Thoracic aorta (tissue), 2 donors: ENCODE data around the gene FAM131C. TPM values are rescaled to one million over a fixed set of nuclear protein-coding genes. Genes with fewer than 3 reads are reported as not detected.

Experiments used
- ATAC-seq: fragments of 150-250 bp; one replicate; pipeline ENCODE4 v1.8.0; 2017; ENCODE audit warnings: low read depth; ENCODE audit not compliant: insufficient number of reproducible peaks, low FRiP score
- DNase-seq: peaks from one replicate; pipeline ENCODE4 v3.0.0-alpha.2; 2020; ENCODE audit warnings: low spot score
- H3K27ac ChIP-seq, 2 donors: fragments of 200-600 bp; sonication (generic); 1 replicate in 1 of 2; 2 replicates in 1 of 2; pipeline ENCODE4 v1.5.1; 2016; ENCODE audit warnings: mild to moderate bottlenecking in 2 of 2, moderate library complexity in 2 of 2
- H3K27me3 ChIP-seq: fragments of 200-600 bp; sonication (generic); replicated peaks from 2 replicates; pipeline ENCODE4 v1.6.0; 2016; ENCODE audit warnings: mild to moderate bottlenecking; ENCODE audit not compliant: insufficient read depth
- H3K36me3 ChIP-seq: fragments of 200-600 bp; sonication (generic); one replicate; pipeline ENCODE4 v1.5.1; 2016
- H3K4me1 ChIP-seq, 2 donors: fragments of 200-600 bp; sonication (generic); 1 replicate in 1 of 2; 2 replicates in 1 of 2; pipeline versions ENCODE4 v1.5.1 to v1.6.0; 2016; ENCODE audit warnings: low read depth in 2 of 2, mild to moderate bottlenecking in 1 of 2; ENCODE audit not compliant: control insufficient read depth in 1 of 2
- H3K4me3 ChIP-seq: fragments of 200-600 bp; sonication (generic); 2 replicates; pipeline ENCODE4 v1.5.1; 2016; ENCODE audit warnings: mild to moderate bottlenecking
- H3K9me3 ChIP-seq: fragments of 200-600 bp; sonication (generic); 2 replicates; pipeline ENCODE4 v1.5.1; 2016
- total RNA-seq, 2 donors: library from RNA; depleted of rRNA; stranded (reverse); fragments of >200 nt; gene quantifications; one replicate each; pipeline versions ENCODE4 v1.1.0 to v1.2.3, GENCODE V29; 2016
- TF ChIP-seq, protein P1 (sequence below): fragments of 200-600 bp; sonication (generic); IDR thresholded peaks from one replicate; pipeline ENCODE4 v1.5.1; 2019; ENCODE audit warnings: antibody characterized with exemption

The FAM131C gene
- total RNA-seq, 2 donors from 2014 or later, result not detected

DNA sequence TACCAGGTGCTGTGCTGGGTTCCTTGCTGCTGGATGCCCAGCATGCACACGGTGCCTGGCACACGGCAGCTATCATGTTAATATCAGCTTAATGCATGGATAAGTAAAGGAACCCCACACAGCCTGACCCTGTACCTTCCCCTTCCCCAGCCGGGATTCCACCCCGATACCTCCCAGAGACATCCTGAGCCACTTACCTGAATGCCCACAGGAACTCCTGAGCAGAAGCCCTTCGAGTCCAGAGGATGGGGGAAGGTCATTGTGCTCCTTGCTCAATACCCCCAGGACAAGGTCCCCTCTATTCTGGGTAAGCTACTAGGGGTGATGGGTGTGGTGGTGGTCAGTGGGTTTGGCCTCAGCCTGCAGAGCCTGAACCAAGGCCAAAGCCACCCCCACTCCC, 1.4 kb downstream of the FAM131C start:
- TF ChIP-seq, protein P1, sequence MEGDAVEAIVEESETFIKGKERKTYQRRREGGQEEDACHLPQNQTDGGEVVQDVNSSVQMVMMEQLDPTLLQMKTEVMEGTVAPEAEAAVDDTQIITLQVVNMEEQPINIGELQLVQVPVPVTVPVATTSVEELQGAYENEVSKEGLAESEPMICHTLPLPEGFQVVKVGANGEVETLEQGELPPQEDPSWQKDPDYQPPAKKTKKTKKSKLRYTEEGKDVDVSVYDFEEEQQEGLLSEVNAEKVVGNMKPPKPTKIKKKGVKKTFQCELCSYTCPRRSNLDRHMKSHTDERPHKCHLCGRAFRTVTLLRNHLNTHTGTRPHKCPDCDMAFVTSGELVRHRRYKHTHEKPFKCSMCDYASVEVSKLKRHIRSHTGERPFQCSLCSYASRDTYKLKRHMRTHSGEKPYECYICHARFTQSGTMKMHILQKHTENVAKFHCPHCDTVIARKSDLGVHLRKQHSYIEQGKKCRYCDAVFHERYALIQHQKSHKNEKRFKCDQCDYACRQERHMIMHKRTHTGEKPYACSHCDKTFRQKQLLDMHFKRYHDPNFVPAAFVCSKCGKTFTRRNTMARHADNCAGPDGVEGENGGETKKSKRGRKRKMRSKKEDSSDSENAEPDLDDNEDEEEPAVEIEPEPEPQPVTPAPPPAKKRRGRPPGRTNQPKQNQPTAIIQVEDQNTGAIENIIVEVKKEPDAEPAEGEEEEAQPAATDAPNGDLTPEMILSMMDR, result no peak
- Histone ChIP-seq H3K36me3 (no peaks in the 10 kb centered on the region), H3K4me1 (peaks cover 10 to 49% of the 10 kb centered on the region in 2 donors), H3K27me3 (no peaks in the 10 kb centered on the region), H3K27ac (no peak overlapping the region), H3K4me3 (no peak overlapping the region), H3K9me3 (no peaks in the 10 kb centered on the region)
- no peak for ATAC-seq
- no peak for DNase-seq

DNA sequence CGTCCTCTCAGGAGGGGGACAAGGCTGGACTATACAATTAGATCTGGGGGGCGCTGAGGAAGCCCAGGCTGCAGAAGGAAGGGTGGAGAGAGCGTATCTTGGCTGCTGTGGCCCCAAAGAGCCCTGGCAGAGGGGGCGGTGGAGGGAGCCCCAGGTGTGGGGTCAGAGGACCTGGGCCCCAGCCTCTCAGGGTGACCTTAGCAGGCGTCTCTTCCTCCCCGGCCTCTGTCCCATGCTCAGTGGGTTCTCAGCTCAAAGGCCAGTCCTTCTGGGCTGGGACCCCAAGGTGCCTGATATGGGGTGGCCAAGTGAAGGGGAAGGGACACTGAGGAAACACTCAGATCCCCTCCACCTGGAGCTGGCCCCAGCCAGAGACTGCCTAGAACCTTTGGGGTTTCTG, 1.8 kb downstream of the FAM131C start:
- H3K4me3 ChIP-seq, result no peak overlapping the region
- H3K36me3 ChIP-seq, result no peaks in the 10 kb centered on the region
- TF ChIP-seq, protein P1, result no peak
- no peak overlapping the region for H3K27ac ChIP-seq
- ATAC-seq, result no peak
- DNase-seq, result no peak
- H3K9me3 ChIP-seq, result no peaks in the 10 kb centered on the region
- H3K27me3 ChIP-seq, result no peaks in the 10 kb centered on the region
- H3K4me1 ChIP-seq, result peaks cover 10 to 49% of the 10 kb centered on the region in 2 donors

DNA sequence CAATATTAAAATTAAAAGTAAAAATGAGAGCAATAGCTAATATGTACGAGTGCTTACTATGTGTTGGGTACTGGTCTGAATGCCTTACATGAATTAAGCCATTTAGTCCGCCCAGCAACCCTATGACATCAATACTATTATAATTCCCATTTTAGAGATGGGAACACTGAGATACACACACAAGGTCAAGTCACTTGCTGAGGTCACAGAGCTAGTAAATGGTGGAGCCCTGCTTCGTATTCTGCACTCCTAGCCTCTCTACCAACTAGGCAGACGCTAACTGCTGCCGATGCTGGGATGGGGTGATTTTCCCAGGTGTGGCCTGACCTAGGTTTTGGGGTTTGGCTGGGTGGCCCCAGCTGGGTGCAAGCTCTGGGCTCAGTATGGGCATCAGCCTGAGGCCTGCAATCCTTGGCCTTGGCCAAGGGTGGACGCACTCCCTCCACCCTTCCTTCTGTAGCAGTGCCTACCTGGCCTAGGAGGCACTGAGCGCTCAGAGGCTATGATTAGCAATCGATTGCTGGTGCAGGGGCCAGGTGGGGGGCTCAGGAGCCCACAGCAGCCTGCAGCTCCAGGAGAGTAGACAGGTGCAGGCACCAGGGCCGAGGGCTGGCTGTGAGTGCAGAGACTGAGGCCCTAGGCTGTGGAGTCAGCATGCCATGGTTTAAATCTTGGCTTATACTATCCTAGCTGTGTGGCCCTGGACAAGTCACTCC, 2.7 kb downstream of the FAM131C start:
- no peaks in the 10 kb centered on the region for H3K9me3 ChIP-seq
- no peaks in the 10 kb centered on the region for H3K27me3 ChIP-seq
- TF ChIP-seq, protein P1, result no peak
- ATAC-seq (no peak), DNase-seq (no peak)
- H3K27ac ChIP-seq, result no peak overlapping the region
- H3K36me3 ChIP-seq, result no peaks in the 10 kb centered on the region
- H3K4me3 ChIP-seq, result no peak overlapping the region
- peaks cover 10 to 44% of the 10 kb centered on the region in 2 donors for H3K4me1 ChIP-seq

DNA sequence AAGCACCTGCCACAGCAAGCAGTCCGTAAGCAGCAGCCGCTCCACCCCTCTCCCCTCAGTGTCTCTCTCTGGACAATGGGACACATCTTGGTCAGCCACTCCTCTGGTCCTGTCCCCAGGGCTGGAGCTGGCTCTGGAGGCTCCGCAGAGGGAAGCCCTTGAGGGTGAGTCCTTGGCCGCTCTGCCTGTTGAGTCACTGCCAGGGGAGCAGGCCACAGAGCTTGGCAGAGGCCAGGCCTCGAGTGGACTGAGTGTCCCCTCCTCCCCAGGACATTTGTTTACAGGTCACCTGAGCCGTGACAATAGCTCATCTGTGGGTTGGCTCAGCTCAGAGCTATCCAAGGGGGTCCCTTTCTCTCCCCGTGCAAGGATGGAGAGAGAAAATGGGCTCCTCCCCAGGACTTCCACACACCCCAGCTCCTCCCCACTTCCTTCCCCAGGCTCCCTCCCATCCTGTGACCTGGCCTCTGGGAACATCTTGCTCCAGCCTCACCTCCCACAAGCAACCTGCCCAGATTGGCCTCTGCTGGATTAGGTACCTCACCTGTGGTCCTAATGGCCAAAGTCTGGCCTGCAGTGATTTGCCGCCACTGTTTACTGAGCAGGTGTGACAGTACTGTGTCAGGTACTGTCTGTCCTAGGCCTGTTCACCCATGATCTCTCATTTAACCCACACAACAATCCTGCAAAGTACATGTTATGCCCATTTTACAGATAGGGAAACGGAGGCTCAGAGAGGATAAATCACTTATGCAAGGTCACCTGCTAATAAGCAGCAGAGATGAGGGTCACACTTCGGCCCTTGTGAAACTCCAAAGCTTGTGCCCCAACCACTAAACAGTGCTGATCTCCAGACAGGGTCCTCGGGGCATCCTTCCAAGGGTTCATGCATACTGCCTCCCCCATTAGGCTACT, 4.8 kb downstream of the FAM131C start:
- no peaks in the 10 kb centered on the region for H3K36me3 ChIP-seq
- no peaks in the 10 kb centered on the region for H3K27me3 ChIP-seq
- H3K9me3 ChIP-seq, result no peaks in the 10 kb centered on the region
- TF ChIP-seq, protein P1, result no peak
- no peak overlapping the region for H3K27ac ChIP-seq
- H3K4me1 ChIP-seq, result peaks cover 7 to 31% of the 10 kb centered on the region in 2 donors
- DNase-seq, result no peak
- no peak overlapping the region for H3K4me3 ChIP-seq
- no peak for ATAC-seq

DNA sequence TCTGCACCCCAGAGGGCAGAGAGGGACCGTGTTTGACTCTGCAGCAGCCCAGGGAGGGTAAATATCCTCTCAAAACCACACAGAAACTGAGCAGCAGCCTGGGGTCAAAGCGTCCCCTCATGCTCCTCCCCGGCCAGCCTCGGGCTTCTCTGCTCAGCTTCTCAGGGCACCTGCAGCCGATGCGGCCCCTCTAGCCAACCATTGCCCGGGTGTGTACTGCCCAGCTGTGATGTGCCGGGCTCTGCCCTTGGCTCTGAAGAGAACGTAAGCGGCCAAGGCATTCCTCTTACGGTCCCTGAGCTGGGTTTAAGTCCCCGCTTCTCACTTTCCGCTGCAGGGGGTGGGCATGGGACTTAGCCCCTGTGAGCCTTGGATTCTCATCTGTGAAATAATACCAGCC, 5.5 kb downstream of the FAM131C start:
- Histone ChIP-seq H3K36me3 (no peaks in the 10 kb centered on the region), H3K4me1 (peaks cover 4 to 26% of the 10 kb centered on the region in 2 donors), H3K9me3 (no peaks in the 10 kb centered on the region), H3K27ac (no peak overlapping the region), H3K4me3 (no peak overlapping the region), H3K27me3 (no peaks in the 10 kb centered on the region)
- ATAC-seq (no peak), DNase-seq (no peak)
- TF ChIP-seq, protein P1, result no peak
